K562 (cell line): Measurements from ENCODE around the gene CKLF. TPM values are rescaled to one million over a fixed set of nuclear protein-coding genes. Genes with fewer than 3 reads are reported as not detected.
A peak's percentile ranks its signal among the peaks of the same experiment; 100 is the strongest.

Experiments used
- ATAC-seq: fragments of 200-7000 bp; cut with Tn5 transposase; 3 replicates; pipeline ENCODE4 v1.9.1; 2020; ENCODE audit warnings: moderate library complexity
- BruUV-seq: library from RNA; stranded (reverse); fragments of 400-500 nt; replicated peaks from 2 replicates; lab custom pipeline; 2021; lab: Mats Ljungman, UMichigan
- CTCF ChIA-PET: fragments of 300-600 bp; formaldehyde crosslinking; extraction: SDS; loops from one replicate; lab custom pipeline; 2021; ENCODE audit warnings: low intra/inter-chr PET ratio; lab: Yijun Ruan, JAX
- POLR2A ChIA-PET: fragments of 300-600, 350-650 bp; sonication (Branson Sonifier 250); formaldehyde crosslinking; extraction: SDS; loops from one replicate; lab custom pipeline; 2021; ENCODE audit warnings: antibody characterized with exemption, inconsistent platforms; lab: Yijun Ruan, JAX
- DNase-seq, 4 experiments: peaks; one replicate each; pipeline versions ENCODE4 v3.0.0 to v3.0.0-alpha.2; 2011 to 2018; ENCODE audit warnings: low spot score in 3 of 4, mixed read lengths in 3 of 4; ENCODE audit errors: extremely low read depth in 1 of 4
- FAIRE-seq: peaks from 2 replicates; lab custom pipeline; 2011; peaks lifted over from hg19 to GRCh38; lab: Jason Lieb, UNC
- H2AFZ ChIP-seq: 2 replicates; pipeline ENCODE4 v1.6.0; 2011; ENCODE audit warnings: low read depth, low read length, control low read depth, inconsistent platforms
- H3K27ac ChIP-seq: fragments of 200-600 bp; 3 replicates; pipeline ENCODE4 v1.8.0; 2011; ENCODE audit warnings: low read depth, mild to moderate bottlenecking, control low read depth, inconsistent platforms, low read length, moderate library complexity, mixed read lengths; ENCODE audit errors: extremely low read depth
- H3K27me3 ChIP-seq, 2 experiments: fragments of 300-600 bp in 1 of 2; 2 replicates in 1 of 2; 3 replicates in 1 of 2; pipeline versions ENCODE4 v1.6.0 to v1.8.0; 2011; ENCODE audit warnings: inconsistent platforms in 2 of 2, low read length in 2 of 2, mild to moderate bottlenecking in 1 of 2, mixed read lengths in 1 of 2, moderate library complexity in 1 of 2; ENCODE audit not compliant: control insufficient read depth in 2 of 2, insufficient read depth in 2 of 2
- H3K36me3 ChIP-seq: fragments of 300-600 bp; 3 replicates; pipeline ENCODE4 v1.8.0; 2011; ENCODE audit warnings: mild to moderate bottlenecking, low read length, inconsistent platforms; ENCODE audit not compliant: control insufficient read depth, insufficient read depth
- H3K4me1 ChIP-seq, 2 experiments: fragments of 200-600 bp in 1 of 2; replicated peaks in 1 of 2; 2 replicates in 1 of 2; 3 replicates in 1 of 2; pipeline versions ENCODE4 v1.5.1 to v1.8.0; 2011; ENCODE audit warnings: inconsistent platforms in 2 of 2, low read length in 2 of 2, mild to moderate bottlenecking in 1 of 2, mixed read lengths in 1 of 2, moderate library complexity in 1 of 2; ENCODE audit not compliant: control insufficient read depth in 2 of 2, insufficient read depth in 2 of 2
- H3K4me2 ChIP-seq: 2 replicates; pipeline ENCODE4 v1.6.1; 2011; ENCODE audit warnings: low read length, control low read depth, inconsistent platforms, mixed read lengths; ENCODE audit not compliant: insufficient read depth
- H3K4me3 ChIP-seq: fragments of 200-600 bp; sonication (generic), shearing (Covaris generic); 2 replicates; pipeline ENCODE4 v1.5.1; 2016; ENCODE audit warnings: control low read depth, inconsistent platforms
- H3K79me2 ChIP-seq: fragments of 200-600 bp; 3 replicates; pipeline ENCODE4 v1.8.0; 2011; ENCODE audit warnings: low read length, inconsistent platforms; ENCODE audit not compliant: control insufficient read depth, insufficient read depth
- H3K9ac ChIP-seq, 2 experiments: 2 replicates each; pipeline versions ENCODE4 v1.6.0 to v1.6.1; 2011; ENCODE audit warnings: low read depth in 2 of 2, low read length in 2 of 2, control low read depth in 1 of 2, inconsistent platforms in 1 of 2, mild to moderate bottlenecking in 1 of 2, mixed read lengths in 1 of 2; ENCODE audit not compliant: insufficient read depth in 1 of 2
- H3K9me1 ChIP-seq: one replicate; pipeline ENCODE4 v1.6.0; 2011; ENCODE audit warnings: inconsistent platforms, mild to moderate bottlenecking, low read length, moderate library complexity; ENCODE audit not compliant: control insufficient read depth, insufficient read depth
- H3K9me3 ChIP-seq: replicated peaks from 2 replicates; pipeline ENCODE4 v1.5.1; 2011; ENCODE audit warnings: low read depth, low read length, inconsistent platforms; ENCODE audit not compliant: control insufficient read depth, insufficient read depth
- H4K20me1 ChIP-seq: replicated peaks from 2 replicates; pipeline ENCODE4 v1.6.1; 2011; ENCODE audit warnings: low read length, inconsistent platforms, mixed read lengths; ENCODE audit not compliant: control insufficient read depth, insufficient read depth
- C11orf30 ChIP-seq: fragments of 450-650 bp; IDR thresholded peaks from 2 replicates; pipeline ENCODE4 v1.6.1; 2016; ENCODE audit warnings: low read depth, mild to moderate bottlenecking
- CEBPB ChIP-seq: fragments of 450-650 bp; IDR thresholded peaks from 2 replicates; pipeline ENCODE4 v1.6.1; 2016; ENCODE audit warnings: missing genetic modification characterization, missing compliant biosample characterization
- CEBPG ChIP-seq, 3 experiments: fragments of 200-800 bp in 1 of 3; sonication (Bioruptor generic) in 1 of 3; sonication (generic) in 1 of 3; formaldehyde crosslinking in 1 of 3; IDR thresholded peaks in 2 of 3; conservative IDR thresholded peaks in 1 of 3; 2 replicates each; pipeline versions ENCODE4 v1.6.1 to v1.8.0; 2016 to 2022; ENCODE audit warnings: missing compliant biosample characterization in 2 of 3, missing genetic modification characterization in 2 of 3, mild to moderate bottlenecking in 1 of 3, missing genetic modification reagents in 1 of 3
- MAFG ChIP-seq: fragments of 450-650 bp; conservative IDR thresholded peaks from 2 replicates; pipeline ENCODE4 v1.6.1; 2016; ENCODE audit warnings: missing genetic modification characterization, missing compliant biosample characterization
- MAFK ChIP-seq: IDR thresholded peaks from 2 replicates; pipeline ENCODE4 v1.6.1; 2011; ENCODE audit warnings: low read length, improper control_type of control experiment
- NFE2 ChIP-seq: IDR thresholded peaks from 2 replicates; pipeline ENCODE4 v1.6.1; 2014; ENCODE audit warnings: antibody characterized with exemption, low read depth
- WGBS: fragments of 100-300 bp; shearing (Covaris generic); methylation state at CpG from one replicate; pipeline ENCODE4 v1.1.6; 2016; ENCODE audit warnings: low coverage, mixed read lengths; ENCODE audit not compliant: insufficient coverage; ENCODE audit errors: missing lambda C conversion rate; 5-methylcytosine and 5-hydroxymethylcytosine counted together
- in situ Hi-C: fragments of 300-500 bp; cut with MboI; formaldehyde crosslinking; loops from 4 replicates; pipeline ENCODE4 v1.15.0; 2018; ENCODE audit warnings: inconsistent platforms, mixed read lengths
- intact Hi-C: fragments of 100-400 bp; cut with micrococcal nuclease; formaldehyde crosslinking; loops from 2 replicates; pipeline ENCODE4 v1.14.2; 2022
- polyA plus RNA-seq, 8 experiments: library from polyadenylated mRNA; depleted of rRNA in 4 of 8; stranded (reverse) in 5 of 8; unstranded in 3 of 8; fragments of >200 nt; fragmentation: Nextera tagmentation in 2 of 8; fragmentation: Illumina TruSeq in 1 of 8; extraction: Ambion mirVana in 2 of 8; extraction: Trizol in 1 of 8; gene quantifications; 2 replicates each; pipeline versions ENCODE4 v1.2.1 to v1.2.3, GENCODE V29; 2011 to 2014; ENCODE audit warnings: inconsistent platforms in 1 of 8, missing spikeins in 1 of 8
- total RNA-seq, 7 experiments: library from RNA; depleted of rRNA in 6 of 7; stranded (reverse); fragments of >200 nt in 6 of 7; fragmentation: Illumina TruSeq in 2 of 7; extraction: Trizol in 2 of 7; gene quantifications; 2 replicates each; pipeline versions ENCODE4 v1.2.1 to v1.2.3, GENCODE V29; 2011 to 2021; ENCODE audit warnings: low replicate concordance in 1 of 7
- TF ChIP-seq, protein P1 (sequence below): fragments of 450-650 bp; formaldehyde crosslinking; IDR thresholded peaks from 2 replicates; pipeline ENCODE4 v1.4.0; 2022; ENCODE audit warnings: missing genetic modification characterization
- TF ChIP-seq, protein P2 (sequence below): fragments of 450-650 bp; IDR thresholded peaks from 2 replicates; pipeline ENCODE4 v1.6.1; 2016; ENCODE audit warnings: mild to moderate bottlenecking, moderate library complexity

CKLF gene
- total and polyA plus RNA-seq, 9 of the 15 experiments (the other 6 are each of a cell fraction or from before 2014, with no cell fraction given) = 84.8 to 322 (median 118) TPM

DNA sequence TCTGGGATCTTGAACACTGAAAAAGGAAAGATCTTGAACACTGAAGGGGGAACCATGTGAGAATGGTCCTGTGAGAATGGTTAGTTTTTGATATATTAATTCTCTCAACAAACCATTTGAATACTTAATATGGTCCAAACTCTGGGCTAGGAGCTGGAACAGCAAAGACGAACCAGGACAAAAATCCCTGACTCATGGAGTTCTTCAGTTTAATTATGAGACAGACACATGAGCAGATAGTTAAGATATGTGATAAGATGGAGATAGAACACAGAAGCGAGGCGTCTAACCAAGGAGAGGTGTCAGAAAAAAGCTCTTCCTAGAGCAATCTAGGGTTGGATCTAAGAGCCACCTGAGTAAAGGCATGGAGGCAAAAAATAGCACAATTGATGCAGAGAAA, 1.6 kb downstream of the CKLF start (continued):
- TF ChIP-seq, protein P1, sequence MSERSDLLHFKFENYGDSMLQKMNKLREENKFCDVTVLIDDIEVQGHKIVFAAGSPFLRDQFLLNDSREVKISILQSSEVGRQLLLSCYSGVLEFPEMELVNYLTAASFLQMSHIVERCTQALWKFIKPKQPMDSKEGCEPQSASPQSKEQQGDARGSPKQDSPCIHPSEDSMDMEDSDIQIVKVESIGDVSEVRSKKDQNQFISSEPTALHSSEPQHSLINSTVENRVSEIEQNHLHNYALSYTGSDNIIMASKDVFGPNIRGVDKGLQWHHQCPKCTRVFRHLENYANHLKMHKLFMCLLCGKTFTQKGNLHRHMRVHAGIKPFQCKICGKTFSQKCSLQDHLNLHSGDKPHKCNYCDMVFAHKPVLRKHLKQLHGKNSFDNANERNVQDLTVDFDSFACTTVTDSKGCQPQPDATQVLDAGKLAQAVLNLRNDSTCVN (CRISPR knock-in tag) = no peak
- peak; percentile 76 for TF ChIP-seq NFE2
- TF ChIP-seq MAFG (tag) = peak; percentile 78
- peak; percentile 85 for TF ChIP-seq C11orf30
- TF ChIP-seq MAFK = peak; percentile 26; the same call in 1 of the 2 replicates

DNA sequence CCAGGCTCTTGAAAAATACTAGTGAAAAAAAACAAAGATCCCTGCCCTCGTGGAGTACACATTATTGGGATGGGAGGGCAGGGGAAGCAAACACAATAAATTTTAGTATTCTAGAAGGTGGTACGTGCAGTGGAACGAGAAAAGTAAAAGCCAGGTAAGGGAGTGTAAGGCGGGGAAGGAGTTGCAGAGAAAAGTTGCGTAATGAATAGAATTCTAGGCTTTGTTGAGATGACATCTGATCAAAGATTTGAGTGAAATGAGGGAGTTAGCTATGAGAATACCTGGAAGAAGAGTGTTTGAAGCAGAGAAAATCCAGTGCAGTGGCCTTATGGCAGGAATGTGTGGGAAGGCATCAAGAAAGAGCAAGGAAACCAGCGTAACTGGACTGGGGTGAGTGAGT, 2.1 kb downstream of the CKLF start:
- Histone ChIP-seq H3K79me2 (peaks cover 37% of the 10 kb centered on the region), H3K4me1 (peaks cover 27 to 33% of the 10 kb centered on the region in 2 experiments), H3K36me3 (peaks cover 36% of the 10 kb centered on the region), H3K27ac (no peak overlapping the region), H3K4me2 (no peak overlapping the region), H4K20me1 (no peaks in the 10 kb centered on the region), H3K9ac (no peak overlapping the region), H3K9me1 (no peaks in the 10 kb centered on the region), H3K9me3 (no peaks in the 10 kb centered on the region), H2AFZ (no peak overlapping the region), H3K27me3 (no peaks in the 10 kb centered on the region), H3K4me3 (no peak overlapping the region)
- WGBS = 85% methylated on average over 6 of the region's 6 CpGs
- ATAC-seq (no peak), DNase-seq (no peak), FAIRE-seq (no peak)
- peak; percentile 86 for TF ChIP-seq CEBPB (tag)
- TF ChIP-seq CEBPG (CRISPR knock-in tag; IDR thresholded peaks at IDR 0.05) = no peak; the same call in 1 of the 2 replicates
- TF ChIP-seq CEBPG (tag; conservative IDR thresholded peaks at IDR 0.05 in 1 of 2, IDR thresholded peaks at IDR 0.05 in 1 of 2) = peak; percentile 39 to 81; a peak in 2 of 4 replicates
- TF ChIP-seq, protein P2, sequence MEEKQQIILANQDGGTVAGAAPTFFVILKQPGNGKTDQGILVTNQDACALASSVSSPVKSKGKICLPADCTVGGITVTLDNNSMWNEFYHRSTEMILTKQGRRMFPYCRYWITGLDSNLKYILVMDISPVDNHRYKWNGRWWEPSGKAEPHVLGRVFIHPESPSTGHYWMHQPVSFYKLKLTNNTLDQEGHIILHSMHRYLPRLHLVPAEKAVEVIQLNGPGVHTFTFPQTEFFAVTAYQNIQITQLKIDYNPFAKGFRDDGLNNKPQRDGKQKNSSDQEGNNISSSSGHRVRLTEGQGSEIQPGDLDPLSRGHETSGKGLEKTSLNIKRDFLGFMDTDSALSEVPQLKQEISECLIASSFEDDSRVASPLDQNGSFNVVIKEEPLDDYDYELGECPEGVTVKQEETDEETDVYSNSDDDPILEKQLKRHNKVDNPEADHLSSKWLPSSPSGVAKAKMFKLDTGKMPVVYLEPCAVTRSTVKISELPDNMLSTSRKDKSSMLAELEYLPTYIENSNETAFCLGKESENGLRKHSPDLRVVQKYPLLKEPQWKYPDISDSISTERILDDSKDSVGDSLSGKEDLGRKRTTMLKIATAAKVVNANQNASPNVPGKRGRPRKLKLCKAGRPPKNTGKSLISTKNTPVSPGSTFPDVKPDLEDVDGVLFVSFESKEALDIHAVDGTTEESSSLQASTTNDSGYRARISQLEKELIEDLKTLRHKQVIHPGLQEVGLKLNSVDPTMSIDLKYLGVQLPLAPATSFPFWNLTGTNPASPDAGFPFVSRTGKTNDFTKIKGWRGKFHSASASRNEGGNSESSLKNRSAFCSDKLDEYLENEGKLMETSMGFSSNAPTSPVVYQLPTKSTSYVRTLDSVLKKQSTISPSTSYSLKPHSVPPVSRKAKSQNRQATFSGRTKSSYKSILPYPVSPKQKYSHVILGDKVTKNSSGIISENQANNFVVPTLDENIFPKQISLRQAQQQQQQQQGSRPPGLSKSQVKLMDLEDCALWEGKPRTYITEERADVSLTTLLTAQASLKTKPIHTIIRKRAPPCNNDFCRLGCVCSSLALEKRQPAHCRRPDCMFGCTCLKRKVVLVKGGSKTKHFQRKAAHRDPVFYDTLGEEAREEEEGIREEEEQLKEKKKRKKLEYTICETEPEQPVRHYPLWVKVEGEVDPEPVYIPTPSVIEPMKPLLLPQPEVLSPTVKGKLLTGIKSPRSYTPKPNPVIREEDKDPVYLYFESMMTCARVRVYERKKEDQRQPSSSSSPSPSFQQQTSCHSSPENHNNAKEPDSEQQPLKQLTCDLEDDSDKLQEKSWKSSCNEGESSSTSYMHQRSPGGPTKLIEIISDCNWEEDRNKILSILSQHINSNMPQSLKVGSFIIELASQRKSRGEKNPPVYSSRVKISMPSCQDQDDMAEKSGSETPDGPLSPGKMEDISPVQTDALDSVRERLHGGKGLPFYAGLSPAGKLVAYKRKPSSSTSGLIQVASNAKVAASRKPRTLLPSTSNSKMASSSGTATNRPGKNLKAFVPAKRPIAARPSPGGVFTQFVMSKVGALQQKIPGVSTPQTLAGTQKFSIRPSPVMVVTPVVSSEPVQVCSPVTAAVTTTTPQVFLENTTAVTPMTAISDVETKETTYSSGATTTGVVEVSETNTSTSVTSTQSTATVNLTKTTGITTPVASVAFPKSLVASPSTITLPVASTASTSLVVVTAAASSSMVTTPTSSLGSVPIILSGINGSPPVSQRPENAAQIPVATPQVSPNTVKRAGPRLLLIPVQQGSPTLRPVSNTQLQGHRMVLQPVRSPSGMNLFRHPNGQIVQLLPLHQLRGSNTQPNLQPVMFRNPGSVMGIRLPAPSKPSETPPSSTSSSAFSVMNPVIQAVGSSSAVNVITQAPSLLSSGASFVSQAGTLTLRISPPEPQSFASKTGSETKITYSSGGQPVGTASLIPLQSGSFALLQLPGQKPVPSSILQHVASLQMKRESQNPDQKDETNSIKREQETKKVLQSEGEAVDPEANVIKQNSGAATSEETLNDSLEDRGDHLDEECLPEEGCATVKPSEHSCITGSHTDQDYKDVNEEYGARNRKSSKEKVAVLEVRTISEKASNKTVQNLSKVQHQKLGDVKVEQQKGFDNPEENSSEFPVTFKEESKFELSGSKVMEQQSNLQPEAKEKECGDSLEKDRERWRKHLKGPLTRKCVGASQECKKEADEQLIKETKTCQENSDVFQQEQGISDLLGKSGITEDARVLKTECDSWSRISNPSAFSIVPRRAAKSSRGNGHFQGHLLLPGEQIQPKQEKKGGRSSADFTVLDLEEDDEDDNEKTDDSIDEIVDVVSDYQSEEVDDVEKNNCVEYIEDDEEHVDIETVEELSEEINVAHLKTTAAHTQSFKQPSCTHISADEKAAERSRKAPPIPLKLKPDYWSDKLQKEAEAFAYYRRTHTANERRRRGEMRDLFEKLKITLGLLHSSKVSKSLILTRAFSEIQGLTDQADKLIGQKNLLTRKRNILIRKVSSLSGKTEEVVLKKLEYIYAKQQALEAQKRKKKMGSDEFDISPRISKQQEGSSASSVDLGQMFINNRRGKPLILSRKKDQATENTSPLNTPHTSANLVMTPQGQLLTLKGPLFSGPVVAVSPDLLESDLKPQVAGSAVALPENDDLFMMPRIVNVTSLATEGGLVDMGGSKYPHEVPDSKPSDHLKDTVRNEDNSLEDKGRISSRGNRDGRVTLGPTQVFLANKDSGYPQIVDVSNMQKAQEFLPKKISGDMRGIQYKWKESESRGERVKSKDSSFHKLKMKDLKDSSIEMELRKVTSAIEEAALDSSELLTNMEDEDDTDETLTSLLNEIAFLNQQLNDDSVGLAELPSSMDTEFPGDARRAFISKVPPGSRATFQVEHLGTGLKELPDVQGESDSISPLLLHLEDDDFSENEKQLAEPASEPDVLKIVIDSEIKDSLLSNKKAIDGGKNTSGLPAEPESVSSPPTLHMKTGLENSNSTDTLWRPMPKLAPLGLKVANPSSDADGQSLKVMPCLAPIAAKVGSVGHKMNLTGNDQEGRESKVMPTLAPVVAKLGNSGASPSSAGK = no peak
- BruUV-seq = no TSS peak
- ChIA-PET POLR2A (interaction anchor here (0.7 to 1.3 kb wide), 3 partner anchors 10 to 137 kb away, joined by 3 read pairs; no protein-coding TSS in a partner anchor), CTCF (no interaction called here)
- intact Hi-C loops = no loop called here
- in situ Hi-C loops = no loop called here
